Subcutaneous abdominal adipose tissue (tissue), 5 donors: ENCODE data around the gene ARHGEF33.
"Not testable (repeated sequence)": the region's sequence is repeated elsewhere in the genome, so short reads cannot be mapped to it uniquely, and the experiment has no call there.

ENCODE experiments used
- H3K27ac ChIP-seq: one replicate; pipeline ENCODE4 v1.7.0; 2013; ENCODE audit warnings: low read depth, mild to moderate bottlenecking, inconsistent platforms, low read length, moderate library complexity
- H3K27me3 ChIP-seq, 5 donors: one replicate each; pipeline ENCODE4 v1.7.0; 2013; ENCODE audit warnings: low read length in 5 of 5, inconsistent platforms in 1 of 5; ENCODE audit not compliant: control insufficient read depth in 5 of 5, insufficient read depth in 4 of 5
- H3K36me3 ChIP-seq, 5 donors: one replicate each; pipeline ENCODE4 v1.7.0; 2013; ENCODE audit warnings: low read length in 5 of 5; ENCODE audit not compliant: control insufficient read depth in 5 of 5, insufficient read depth in 5 of 5
- H3K4me1 ChIP-seq, 5 donors: one replicate each; pipeline ENCODE4 v1.7.0; 2013; ENCODE audit warnings: low read length in 5 of 5, mild to moderate bottlenecking in 3 of 5, moderate library complexity in 1 of 5; ENCODE audit not compliant: control insufficient read depth in 5 of 5, insufficient read depth in 5 of 5
- H3K4me3 ChIP-seq, 5 donors: one replicate each; pipeline ENCODE4 v1.7.0; 2013; ENCODE audit warnings: low read length in 5 of 5, low read depth in 1 of 5
- H3K9ac ChIP-seq, 5 donors: one replicate each; pipeline ENCODE4 v1.7.0; 2013; ENCODE audit warnings: low read length in 5 of 5, mild to moderate bottlenecking in 4 of 5, moderate library complexity in 3 of 5
- H3K9me3 ChIP-seq, 5 donors: one replicate each; pipeline ENCODE4 v1.7.0; 2013; ENCODE audit warnings: low read length in 5 of 5; ENCODE audit not compliant: control insufficient read depth in 5 of 5
- donor health status: healthy.
- donor health status: healthy.
- donor health status: healthy.
- donor health status: healthy.
- donor health status: healthy.

ARHGEF33 gene

GRCh38 chr2:38933653-38934052 lies 44.0 kb downstream of the ARHGEF33 start:
- no peak overlapping the region for H3K9ac ChIP-seq
- H3K27ac ChIP-seq: no peak overlapping the region
- H3K36me3 ChIP-seq: peaks cover 0 to 4% (median 0%) of the 10 kb centered on the region in 5 donors
- no peaks in the 10 kb centered on the region for H3K27me3 ChIP-seq
- no peak overlapping the region for H3K4me3 ChIP-seq
- H3K4me1 ChIP-seq: no peaks in the 10 kb centered on the region
- no peaks in the 10 kb centered on the region for H3K9me3 ChIP-seq

DNA sequence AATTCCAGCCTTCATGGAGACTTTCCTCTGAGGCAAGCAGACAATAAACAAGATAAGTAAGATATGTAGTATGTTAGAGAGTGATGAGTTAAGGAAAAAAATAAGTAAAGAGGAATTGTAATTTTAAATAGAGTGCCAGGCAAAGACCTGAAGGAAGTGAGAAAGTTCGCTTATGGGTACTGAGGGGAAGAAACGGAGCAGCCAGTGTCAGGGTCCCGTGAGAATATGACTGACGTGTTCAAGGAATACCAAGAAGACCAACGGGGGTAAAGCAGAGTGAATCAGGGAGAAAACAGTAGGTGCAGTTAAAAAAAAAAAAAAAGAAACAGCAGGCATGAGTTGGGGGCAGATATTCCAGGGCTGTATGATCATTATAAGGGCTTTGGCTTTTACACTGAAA lies 45.1 kb downstream of the ARHGEF33 start:
- Histone ChIP-seq H3K4me1 (no peaks in the 10 kb centered on the region), H3K36me3 (peaks cover 0 to 4% (median 0%) of the 10 kb centered on the region in 5 donors), H3K27me3 (no peaks in the 10 kb centered on the region), H3K27ac (no peak overlapping the region), H3K9ac (no peak overlapping the region), H3K4me3 (no peak overlapping the region), H3K9me3 (no peaks in the 10 kb centered on the region)

GRCh38 chr2:38935568-38936172 lies 46.0 kb downstream of the ARHGEF33 start:
- Histone ChIP-seq H3K9me3 (no peaks in the 10 kb centered on the region), H3K4me1 (no peaks in the 10 kb centered on the region), H3K4me3 (no peak overlapping the region), H3K36me3 (peaks cover 0 to 4% (median 0%) of the 10 kb centered on the region in 5 donors), H3K9ac (no peak overlapping the region), H3K27ac (no peak overlapping the region), H3K27me3 (no peaks in the 10 kb centered on the region)

DNA sequence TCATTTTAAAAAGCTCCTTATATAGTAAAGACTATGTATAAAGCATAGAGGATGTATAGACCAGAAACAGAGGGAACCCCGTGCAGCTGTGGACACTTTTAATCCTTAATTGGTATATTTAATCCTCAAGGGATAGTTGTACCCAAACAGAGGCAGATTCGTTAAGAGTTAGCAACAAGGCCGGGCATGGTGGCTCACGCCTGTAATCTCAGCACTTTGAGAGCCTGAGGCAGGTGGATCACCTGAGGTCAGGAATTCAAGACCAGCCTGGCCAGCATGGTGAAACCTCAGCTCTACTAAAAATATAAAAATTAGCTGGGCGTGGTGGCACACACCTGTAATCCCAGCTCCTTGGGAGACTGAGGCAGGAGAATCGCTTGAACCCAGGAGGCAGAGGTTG lies 46.8 kb downstream of the ARHGEF33 start:
- H3K4me3 ChIP-seq, H3K27ac ChIP-seq, H3K9ac ChIP-seq, H3K9me3 ChIP-seq, H3K36me3 ChIP-seq, H3K27me3 ChIP-seq, H3K4me1 ChIP-seq: not testable (repeated sequence)

DNA sequence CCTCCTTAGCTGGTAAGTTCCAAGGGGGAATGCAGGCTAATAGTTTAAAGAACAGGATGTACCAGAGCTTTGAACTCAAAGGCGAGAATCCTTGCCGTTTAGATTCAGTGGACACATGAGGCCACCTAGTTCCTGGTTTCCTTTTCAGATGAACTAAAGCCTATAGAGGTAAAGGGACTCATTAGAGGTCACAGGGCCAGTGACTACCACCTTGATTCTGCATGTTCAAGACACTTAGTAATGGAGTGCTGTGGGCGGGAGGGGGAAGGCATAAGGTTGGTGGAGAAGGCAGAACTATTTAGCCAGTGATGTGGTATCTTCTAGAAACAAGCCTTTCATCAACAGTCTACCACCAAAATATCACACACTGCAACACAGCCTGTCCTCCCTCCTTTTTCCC lies 47.9 kb downstream of the ARHGEF33 start:
- Histone ChIP-seq H3K27me3 (no peaks in the 10 kb centered on the region), H3K4me1 (no peaks in the 10 kb centered on the region), H3K27ac (no peak overlapping the region), H3K36me3 (peaks cover 0 to 4% (median 0%) of the 10 kb centered on the region in 5 donors), H3K9ac (no peak overlapping the region), H3K4me3 (no peak overlapping the region), H3K9me3 (no peaks in the 10 kb centered on the region)

- Histone ChIP-seq H3K27me3 (no peaks in the 10 kb centered on the region), H3K4me1 (peaks cover 0 to 6% (median 5%) of the 10 kb centered on the region in 5 donors), H3K27ac (no peak overlapping the region), H3K9me3 (no peaks in the 10 kb centered on the region), H3K4me3 (no peak overlapping the region), H3K9ac (no peak overlapping the region), H3K36me3 (peaks cover 0 to 4% (median 0%) of the 10 kb centered on the region in 5 donors)
Measured at GRCh38 chr2:38940746-38941145, 51.1 kb downstream of the ARHGEF33 start.

GRCh38 chr2:38943784-38944183 lies 54.1 kb downstream of the ARHGEF33 start:
- H3K27me3 ChIP-seq: no peaks in the 10 kb centered on the region
- H3K4me1 ChIP-seq: peaks cover 0 to 10% (median 5%) of the 10 kb centered on the region in 5 donors
- H3K9me3 ChIP-seq: no peaks in the 10 kb centered on the region
- no peak overlapping the region for H3K27ac ChIP-seq
- no peaks in the 10 kb centered on the region for H3K36me3 ChIP-seq
- H3K4me3 ChIP-seq: no peak overlapping the region
- H3K9ac ChIP-seq: no peak overlapping the region

DNA sequence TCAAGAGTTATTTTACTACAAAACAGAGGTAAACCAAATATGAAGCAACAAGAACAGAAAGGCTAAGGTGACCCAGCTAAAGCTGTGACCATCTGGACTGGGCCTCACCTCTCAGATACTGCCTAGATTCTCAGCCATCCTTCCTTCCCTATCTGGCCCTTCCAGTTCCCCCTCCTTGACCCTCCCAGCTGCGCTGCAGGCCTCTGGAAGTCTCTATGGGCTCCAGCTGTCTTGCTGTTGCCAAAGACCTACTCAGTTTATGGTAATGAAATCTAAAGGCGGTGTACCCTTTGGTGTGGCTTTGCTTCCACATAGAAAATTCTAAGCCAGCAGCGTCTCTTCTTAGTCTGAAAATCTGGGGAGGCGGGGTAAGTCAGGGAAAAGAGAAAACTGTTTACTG lies 55.7 kb downstream of the ARHGEF33 start:
- peaks cover 0 to 10% (median 5%) of the 10 kb centered on the region in 5 donors for H3K4me1 ChIP-seq
- H3K4me3 ChIP-seq: peak overlapping the region in 1 of 5 donors; percentile 8
- peak overlapping the region; percentile 50 for H3K27ac ChIP-seq
- no peaks in the 10 kb centered on the region for H3K36me3 ChIP-seq
- H3K9me3 ChIP-seq: no peaks in the 10 kb centered on the region
- H3K27me3 ChIP-seq: no peaks in the 10 kb centered on the region
- no peak overlapping the region for H3K9ac ChIP-seq

DNA sequence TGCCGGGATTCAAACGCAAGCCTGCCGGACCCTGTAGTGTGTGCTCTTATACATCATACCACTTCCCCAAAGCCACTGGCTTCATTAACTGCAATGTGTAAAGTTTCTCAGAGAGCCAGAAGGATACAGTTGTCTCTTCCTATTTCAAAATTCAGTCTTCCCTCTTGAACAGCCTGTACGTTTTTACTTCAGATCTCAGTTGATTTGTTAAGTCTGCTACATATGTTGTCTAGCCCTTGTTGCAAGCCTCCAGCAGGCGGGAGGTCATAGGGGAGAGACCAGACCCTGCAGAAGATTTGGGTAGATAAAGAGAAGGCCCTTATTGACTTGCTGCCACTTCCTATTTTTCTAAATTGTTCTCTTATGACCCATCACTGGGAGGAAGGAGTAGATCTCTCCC lies 56.2 kb downstream of the ARHGEF33 start:
- H3K36me3 ChIP-seq: no peaks in the 10 kb centered on the region
- H3K4me1 ChIP-seq: peaks cover 0 to 10% (median 5%) of the 10 kb centered on the region in 5 donors
- H3K4me3 ChIP-seq: no peak overlapping the region
- H3K9ac ChIP-seq: no peak overlapping the region
- H3K27me3 ChIP-seq: no peaks in the 10 kb centered on the region
- no peaks in the 10 kb centered on the region for H3K9me3 ChIP-seq
- no peak overlapping the region for H3K27ac ChIP-seq

DNA sequence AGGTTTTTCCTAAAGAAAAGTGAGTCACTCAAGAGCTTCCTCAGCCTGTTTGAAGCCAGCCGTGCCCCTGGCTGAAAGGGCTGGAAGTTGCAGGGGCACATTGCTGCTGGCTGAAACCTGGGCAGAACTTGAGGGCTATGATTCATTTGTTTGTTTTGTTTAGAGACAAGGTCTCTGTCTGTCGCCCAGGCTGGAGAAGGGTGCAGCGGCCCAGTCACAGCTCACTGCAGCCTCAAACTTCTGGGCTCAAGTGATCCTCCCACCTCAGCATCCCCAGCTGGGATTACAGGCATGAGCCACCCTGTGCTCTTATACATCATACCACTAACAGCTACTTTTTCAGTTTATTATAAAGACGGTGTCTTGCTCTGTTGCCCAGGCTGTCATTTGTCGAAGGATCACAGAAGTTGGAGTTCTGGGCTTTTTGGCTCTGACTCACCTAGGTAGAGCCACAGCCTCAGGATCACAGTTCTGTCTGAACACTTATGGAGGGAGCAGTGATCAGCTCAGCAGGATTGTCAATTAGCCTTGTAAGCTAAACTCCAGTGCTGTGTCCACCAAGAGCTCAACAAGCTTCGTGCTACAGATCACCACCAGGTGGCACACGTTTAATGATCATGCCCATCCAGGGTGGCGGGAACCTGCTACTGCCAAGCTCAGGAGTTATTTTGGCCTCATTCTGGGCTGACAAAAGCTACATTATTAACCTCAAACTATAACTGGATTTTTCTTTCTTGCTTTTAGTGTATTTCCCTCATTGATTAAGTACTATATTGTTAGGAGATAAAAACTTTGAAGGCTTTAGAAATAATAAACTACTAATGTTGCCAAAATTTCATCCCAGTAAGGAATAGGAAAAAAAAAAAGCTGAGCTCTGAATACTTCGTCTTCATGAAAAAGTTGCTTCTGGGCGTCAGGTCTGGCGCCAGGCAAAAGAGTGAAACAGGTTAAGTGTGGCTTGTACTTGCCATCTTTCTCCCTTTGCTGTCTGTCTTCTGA lies 57.9 kb downstream of the ARHGEF33 start:
- no peaks in the 10 kb centered on the region for H3K27me3 ChIP-seq
- H3K4me3 ChIP-seq: no peak overlapping the region
- H3K36me3 ChIP-seq: no peaks in the 10 kb centered on the region
- no peak overlapping the region for H3K27ac ChIP-seq
- H3K9me3 ChIP-seq: no peaks in the 10 kb centered on the region
- H3K9ac ChIP-seq: no peak overlapping the region
- peaks cover 0 to 10% (median 5%) of the 10 kb centered on the region in 5 donors for H3K4me1 ChIP-seq
